Measurements from ENCODE around the gene IMP3. TPM values are rescaled to one million over a fixed set of nuclear protein-coding genes. Genes with fewer than 3 reads are reported as not detected.
"Not testable (repeated sequence)": the region's sequence is repeated elsewhere in the genome, so short reads cannot be mapped to it uniquely, and the experiment has no call there.

IMP3 gene
- polyA plus RNA-seq, 12 donors: 28.1 to 36.4 (median 30.2) TPM; not detected in 1

GRCh38 chr15:75633922-75634321 lies 6.1 kb downstream of the IMP3 start:
- DNase-seq: not testable (repeated sequence)

DNA sequence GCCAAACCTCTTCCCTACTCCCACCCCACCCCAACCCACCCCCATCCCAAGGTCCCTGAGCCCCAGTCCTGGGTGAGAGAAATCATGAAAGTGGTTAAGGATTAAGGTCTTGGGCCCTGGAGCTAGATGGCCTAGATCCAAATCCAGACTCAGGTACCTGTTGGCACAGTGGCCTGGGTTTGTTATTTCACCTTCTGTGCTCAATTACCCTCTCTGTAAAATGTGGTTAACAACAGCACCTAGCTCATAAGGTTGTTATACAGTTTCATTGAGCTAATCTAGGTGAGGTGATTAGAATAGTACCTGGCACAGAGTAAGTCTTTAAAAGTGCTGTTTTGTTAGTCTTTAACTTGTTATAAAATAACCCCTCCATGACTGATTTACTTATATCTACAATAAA lies 8.1 kb downstream of the IMP3 start:
- DNase-seq: no peak

DNA sequence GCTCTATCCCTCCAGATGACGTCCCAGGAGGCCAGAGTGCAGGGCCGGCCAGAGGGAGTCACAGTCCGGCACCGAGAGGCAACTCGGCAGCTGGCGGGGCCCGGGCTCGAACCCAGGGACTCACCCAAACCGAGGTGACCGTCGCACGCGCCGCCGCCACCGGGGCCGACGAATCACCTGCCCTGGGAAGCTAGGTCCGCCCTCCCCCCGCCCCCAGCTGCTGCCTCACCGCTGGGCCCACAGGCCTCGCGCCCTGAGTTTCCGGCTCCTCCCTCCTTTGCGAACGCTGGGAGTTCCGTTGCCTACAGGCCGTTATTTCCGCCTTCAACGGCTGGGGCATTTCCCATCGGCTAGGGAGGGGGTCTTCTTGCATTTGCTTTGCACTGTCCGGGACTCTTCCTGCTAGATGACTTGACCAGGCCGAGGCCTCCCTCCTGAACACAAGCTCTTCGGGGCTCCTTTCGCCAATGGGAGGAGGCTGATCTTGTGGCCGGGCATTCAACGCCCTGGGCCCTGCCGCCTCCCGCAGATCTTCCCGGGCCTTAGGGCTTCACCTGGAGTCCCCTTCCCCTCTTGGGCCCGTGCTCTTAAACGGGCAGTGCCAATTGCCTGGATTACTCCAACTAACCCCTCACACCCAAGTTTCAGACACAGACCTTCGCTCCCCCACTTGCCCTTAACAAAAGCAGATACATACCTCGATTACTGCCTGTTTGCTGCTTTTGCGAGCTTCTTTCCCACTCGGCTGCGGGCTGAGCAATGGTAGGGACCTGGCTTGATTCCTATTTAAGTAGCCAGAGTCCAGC lies 14.3 kb downstream of the IMP3 start, which contains the start of gene SNUPN:
Gene SNUPN (minus strand): TSS at position 184 of the 806 bp plus-strand sequence. CDS start 4,674 bp downstream, outside the sequence.
- peak; percentile 96 for DNase-seq

GRCh38 chr15:75622505-75622904 lies 17.5 kb downstream of the IMP3 start:
- no peak for DNase-seq

DNA sequence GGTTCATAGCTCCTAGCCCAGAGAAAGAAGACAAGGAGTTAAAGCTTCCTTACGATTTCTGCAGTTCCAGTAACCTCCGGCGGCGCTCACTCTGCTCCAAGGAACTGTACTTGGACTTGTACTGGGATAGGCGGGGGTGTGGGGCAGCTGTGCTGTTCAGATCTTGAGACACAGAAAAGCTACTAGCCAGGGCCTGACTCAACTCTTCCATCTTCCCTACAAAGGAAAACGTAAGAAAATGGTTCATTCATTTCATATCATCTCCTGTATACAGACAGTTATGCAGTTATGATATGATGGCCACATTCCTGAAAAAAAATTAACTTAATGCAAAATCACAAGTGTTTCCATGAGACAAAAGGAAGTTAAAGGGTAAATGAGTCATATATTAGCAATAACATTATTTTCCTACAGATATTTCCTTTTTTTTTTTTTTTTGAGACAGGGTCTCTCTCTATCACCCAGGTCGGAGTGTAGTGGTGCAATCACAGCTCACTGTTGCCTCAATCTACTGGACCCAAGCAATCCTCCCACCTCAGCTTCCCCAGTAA lies 19.1 kb downstream of the IMP3 start:
- peak; percentile 95 for DNase-seq

DNA sequence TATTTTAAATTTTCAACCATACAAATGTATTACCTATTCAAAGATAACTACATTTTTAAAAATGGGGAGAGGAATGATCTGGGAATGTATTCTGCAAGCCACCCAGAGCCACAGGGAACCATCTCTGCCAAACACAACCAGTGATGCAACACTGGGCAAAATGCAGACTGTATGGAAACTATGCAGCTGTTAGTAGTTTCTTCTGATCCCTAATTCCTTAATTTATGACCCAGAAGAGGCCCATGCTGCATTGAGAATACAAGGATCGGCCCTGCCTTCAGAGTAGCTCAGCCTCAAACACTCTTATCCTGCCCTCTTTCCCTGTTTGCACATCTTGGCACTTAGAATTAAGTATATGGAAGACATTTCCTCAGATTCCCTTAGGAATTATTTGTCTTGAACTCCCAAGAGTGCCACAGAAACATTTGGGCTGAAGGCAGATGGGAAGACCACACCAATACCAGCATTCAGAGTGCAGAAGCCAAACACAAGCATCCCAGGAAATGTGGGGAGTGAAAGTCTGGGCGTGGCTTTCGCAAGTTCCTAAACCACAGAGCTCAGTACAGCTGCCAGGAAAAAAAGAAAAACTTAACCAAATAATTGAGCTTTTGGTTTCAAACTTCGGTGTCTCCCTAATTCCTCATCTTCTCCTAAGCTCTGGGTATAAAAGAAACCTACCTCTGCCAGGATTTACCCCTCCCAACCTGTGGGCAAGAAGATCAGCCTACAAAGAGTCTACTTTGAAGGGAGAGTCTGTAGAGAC lies 19.8 kb downstream of the IMP3 start:
- peak; percentile 86 for DNase-seq

GRCh38 chr15:75616766-75617165 lies 23.3 kb downstream of the IMP3 start:
- no peak for DNase-seq

DNA sequence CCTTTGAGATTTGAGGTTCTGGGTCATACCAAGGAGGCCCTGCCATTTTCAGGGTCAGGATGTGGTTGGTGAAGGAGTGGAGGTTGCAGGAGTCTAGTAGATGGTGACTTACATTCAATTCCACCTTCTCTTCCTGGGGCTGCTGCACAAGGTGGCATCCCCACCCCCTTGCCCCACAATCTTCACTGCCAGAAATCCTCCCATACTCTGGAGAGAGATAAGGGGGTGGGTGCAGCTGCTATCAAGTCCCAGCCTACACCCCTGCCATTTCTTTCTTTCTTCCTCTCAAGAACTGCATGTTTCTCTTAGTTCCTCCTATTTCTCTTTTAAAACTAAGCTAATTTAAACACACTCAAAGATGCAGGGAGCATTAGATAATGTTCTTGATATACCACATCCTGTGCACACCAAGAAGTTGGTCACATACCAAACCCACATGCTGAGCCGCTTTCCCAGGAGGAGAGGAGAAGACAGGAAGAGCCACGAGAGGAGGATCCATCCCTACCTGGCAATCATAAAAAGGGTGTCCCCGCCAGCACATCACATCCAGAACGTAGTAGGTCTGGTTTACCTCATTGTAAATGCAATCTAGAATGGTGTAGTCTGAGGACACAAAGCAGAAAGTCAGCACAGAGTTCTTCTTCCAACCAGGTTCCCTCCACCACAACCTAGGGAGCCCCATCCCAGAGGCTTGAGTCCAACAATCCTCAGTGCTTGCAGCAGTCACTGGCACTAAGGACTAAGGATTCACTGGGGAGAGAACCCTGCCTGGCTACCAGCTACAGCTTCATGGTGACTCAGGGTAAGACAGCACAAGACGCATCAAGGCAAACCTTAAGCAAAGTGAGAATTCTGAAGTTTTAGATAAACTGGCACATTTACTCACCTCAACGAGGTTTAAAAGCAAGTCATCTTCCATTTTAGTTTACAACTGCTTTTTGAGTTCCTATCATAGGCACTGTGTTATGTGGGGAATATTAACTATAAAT lies 33.0 kb downstream of the IMP3 start:
- DNase-seq: no peak

DNA sequence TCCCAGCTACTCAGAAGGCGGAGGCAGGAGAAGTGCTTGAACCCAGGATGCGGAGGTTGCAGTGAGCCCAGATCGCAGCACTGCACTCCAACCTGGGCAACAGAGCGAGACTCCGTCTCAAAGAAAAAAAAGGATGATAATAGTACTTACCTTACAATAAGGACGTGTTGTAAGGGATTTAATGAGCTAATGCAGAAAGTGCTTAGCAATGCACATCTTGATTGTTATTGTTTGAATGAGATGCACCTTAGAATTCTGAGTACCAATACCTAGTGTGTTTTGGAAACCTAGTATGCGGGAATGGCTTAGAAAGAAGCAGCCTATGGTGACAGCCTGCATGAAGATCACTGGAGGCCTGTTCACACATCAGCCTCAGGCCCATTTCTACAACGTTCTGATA lies 34.0 kb downstream of the IMP3 start:
- DNase-seq: no peak

- no peak for DNase-seq
Measured at GRCh38 chr15:75599401-75599800, 40.6 kb downstream of the IMP3 start.

DNA sequence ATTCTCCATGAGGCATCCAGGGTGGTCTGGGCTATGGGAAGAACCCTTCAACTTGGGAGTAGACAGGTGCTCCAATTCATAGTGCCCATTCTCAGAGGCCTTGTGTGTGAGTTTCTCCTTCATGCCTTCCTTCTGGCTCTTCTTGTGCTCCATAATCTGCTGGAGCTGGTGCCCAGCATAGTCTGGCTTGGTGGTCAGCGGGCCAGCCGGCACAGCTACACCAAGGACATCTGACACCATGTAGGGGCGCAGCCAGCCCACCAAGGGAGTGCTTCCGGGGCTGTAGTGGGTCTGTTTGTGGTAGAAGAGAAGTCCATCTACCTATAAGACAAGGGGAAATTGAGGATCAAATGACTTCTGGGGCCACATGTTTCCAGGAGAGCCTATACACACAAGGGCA lies 41.7 kb downstream of the IMP3 start:
- no peak for DNase-seq

- DNase-seq: no peak
Measured at GRCh38 chr15:75597667-75598341, 42.2 kb downstream of the IMP3 start.

GRCh38 chr15:75596703-75597345 lies 43.2 kb downstream of the IMP3 start:
- no peak for DNase-seq

- DNase-seq: no peak
Measured at GRCh38 chr15:75594276-75594675, 45.7 kb downstream of the IMP3 start.

DNA sequence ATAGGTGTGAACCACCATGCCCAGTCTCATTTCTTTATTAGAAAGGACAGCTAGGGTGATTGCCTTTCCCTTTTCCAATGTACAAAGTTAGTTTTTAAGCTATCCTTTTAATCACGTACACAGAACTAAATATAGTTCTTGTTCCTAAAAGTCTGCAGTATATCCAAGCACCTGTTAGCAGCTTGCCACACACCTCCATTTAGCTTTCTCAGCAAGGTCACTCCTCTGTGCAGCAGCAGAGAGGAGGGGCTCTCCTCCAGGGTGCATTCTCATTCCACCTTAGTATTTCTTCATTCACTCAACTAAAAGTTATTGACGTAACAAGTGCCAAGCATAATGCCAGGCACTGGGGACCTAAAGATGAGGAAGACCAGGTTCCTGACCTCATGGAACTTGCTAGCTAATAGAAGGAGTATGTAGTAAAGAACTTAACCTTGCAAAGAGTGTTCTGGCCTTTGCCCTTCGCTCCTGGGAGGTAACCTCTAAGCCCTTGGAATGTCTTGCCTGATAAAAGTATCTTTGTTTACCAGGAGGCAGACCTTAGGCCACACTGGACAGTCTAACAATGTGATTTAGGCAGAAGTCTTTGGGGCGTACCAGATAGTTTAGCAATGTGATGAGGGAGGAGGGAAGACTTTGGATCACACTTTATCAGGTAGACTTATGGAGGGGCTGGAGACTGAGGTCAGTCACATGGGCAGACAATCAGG lies 48.2 kb downstream of the IMP3 start:
- no peak for DNase-seq

GRCh38 chr15:75590239-75590638 lies 49.8 kb downstream of the IMP3 start:
- DNase-seq: no peak
